SIG-M5 treated with dmso at 0.1 percent for 504 hours (cell line): Measurements from ENCODE around the gene ZNRF2.
"Not testable (repeated sequence)": the region's sequence is repeated elsewhere in the genome, so short reads cannot be mapped to it uniquely, and the experiment has no call there.

Source experiments
- DNase-seq: peaks from one replicate; lab custom pipeline; 2025; ENCODE audit not compliant: unreplicated experiment; lab: John Stamatoyannopoulos, UW

The ZNRF2 gene

DNA sequence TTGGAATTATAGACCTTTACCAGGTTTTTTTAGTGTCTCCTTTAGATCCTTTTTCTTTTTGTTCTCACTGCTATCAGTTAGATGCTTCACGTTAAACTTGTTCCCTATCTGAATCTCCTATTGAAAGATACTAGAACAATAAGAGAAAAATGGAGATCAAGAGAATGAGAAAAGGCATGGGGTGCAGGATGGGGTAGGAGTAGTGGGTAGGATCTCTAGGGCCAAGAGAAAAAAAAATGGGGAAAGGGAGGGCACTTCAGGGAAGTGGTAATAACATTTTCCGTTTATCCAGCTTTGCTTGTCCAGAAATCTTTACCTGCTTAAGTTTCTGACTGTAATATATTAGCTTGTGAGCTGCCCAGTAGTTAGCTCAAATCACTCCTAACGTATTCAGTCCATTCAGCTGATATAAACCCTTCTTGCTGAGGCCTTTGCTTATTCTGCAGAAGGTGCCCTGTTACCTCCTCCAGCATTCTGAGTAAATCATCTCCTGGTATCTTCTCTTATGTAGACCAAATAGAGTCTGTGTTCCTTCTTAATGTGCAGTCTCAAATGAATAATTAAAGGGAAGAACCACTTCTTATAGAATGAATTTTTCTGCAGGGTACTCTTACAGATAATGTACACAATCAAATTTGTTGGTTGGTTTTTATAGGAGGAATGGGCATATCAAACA is 69.7 kb downstream of the ZNRF2 start:
- no peak for DNase-seq

DNA sequence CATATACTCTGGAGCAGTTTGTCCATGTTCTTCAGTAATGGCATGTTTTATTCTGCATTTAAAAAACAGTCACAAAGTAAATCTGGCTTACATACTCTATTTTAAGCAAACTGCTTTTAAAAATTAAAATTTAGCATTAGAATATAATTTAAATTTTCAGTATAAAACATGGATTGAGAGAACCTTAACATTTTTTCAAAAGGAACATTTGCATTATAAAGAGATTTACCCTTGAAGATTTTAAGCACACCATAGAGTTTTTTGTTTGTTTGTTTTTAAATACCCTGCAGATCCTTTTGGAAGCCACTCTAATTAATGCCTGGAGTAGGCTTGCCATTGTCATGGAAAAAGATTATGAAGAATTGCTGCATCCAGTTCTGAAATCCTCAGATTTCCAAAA is 70.4 kb downstream of the ZNRF2 start:
- no peak for DNase-seq

DNA sequence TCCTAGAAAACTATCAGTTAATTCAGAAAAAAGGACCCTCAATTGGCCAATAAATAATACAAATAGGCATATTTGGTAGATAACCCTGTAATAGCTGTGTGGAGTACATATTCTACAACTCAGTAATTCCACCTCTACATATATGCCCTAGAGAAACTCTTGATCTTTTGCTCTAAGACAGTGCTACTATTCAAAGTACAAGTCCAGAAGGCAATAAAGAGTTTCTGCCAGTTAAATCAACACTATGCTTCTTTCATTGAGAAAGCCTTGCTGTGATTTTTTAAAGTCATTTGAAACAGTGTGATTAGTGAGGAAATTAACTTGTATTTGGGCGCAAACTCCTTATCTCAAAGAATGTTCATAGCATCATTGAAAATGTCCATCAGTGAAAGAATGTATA is 75.6 kb downstream of the ZNRF2 start:
- no peak for DNase-seq

DNA sequence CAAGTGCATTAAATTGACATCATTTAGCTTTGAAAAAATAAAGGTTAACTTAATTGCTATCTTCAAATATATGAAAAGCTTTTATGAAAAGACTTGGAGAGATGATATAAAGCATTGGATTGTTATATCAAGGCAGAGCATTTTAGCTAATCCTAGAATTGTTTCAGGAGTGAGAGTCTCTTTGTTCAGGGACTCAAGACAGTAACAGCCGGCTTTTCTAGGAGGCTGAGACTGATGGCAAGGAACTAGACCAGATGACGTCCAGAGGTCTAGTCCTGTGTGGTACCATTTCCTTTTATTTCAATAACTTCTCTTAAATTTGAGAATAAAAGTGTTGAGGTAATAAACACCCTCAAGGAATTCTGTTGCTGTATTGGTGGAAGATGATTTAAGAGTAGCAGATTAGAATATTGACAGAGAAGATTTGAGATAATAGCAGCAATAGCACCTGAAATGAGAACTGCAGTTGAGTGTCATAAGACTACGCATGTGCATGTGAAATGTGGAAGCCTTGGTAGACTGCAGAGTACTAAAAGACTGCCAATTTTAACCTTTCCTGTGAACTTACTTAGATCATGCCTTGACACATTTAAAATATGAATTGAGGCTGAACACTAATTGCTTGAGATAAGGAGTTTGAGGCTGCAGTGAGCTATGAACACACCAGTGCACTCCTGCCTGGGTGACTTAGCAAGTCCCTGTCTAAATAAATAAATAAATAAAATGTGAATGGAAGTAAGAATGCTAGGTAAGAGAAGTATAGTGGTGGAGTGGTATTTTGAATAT is 79.6 kb downstream of the ZNRF2 start:
- no peak for DNase-seq

DNA sequence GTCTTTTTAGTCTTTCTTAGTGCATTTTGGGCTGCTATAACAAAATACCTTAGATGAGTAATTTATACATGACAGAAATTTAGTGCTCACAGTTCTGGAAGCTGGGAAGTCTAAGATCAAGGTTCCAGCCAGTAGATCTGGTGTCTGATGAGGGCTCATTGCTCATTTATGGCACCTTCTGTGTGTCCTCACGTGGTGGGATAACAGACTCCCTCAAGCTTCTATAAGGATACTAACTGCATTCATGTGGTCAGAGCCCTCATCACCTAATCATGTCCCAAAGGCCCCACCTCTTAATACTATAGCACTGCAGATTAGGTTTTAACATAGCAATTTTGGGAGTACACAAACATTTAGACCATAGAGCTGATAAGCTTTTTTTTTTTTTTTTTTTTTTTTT is 80.4 kb downstream of the ZNRF2 start:
- DNase-seq: no peak

DNA sequence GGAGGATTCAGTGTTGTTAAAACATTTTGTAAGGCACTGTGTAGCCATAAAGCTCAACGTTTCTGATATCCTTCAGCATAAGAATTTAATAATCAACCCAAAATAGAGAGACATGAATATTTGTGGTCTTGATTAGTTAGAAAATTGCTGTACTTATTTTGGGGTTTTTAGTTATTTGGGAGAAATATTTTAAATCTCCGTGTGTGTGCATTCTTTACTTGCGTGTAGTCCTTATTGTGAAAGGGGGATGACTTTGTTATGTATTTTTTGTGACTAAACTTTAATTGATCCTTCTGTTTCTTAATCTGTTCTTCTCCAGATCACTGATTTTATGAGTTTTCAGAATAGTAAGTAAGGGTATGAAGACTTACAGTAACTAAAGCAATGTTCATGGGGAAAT is 81.2 kb downstream of the ZNRF2 start:
- no peak for DNase-seq

DNA sequence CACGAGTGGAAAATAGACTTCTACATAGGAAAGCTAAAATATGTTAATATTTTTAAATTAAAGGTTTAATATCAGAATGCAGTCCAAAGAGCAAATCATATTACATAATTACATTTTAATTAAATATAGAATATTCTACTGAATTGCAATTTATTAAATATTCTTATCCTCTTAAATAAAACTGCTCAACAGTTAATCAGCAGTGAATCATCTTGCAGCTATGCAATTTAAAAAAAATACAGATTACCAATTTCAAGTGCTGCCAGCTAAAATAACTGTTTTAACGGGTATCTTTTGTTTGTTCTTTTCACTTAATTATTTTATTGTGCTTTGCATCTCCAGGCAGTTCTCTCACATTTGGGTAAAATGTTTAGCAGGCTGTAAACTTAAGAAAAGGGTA is 82.2 kb downstream of the ZNRF2 start:
- DNase-seq: no peak

DNA sequence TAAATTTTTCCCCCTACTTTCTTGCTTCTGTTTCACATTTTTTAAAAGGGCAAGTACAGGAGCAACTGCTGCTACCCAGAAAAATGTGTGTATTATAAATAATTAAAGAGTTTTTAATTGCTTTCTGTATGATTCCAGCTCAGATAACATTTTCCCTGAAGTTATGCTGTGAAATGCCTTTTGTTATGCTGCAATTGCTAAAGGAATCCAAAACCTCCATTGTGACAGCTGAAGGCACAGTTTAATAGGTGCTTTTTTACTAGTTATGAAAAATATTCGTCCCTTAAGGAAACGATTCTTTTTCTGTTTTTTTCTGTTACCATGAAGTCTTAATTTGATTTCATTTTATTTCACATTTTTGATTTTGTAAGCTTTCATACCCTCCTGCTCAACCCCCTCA is 83.2 kb downstream of the ZNRF2 start:
- DNase-seq: no peak

DNA sequence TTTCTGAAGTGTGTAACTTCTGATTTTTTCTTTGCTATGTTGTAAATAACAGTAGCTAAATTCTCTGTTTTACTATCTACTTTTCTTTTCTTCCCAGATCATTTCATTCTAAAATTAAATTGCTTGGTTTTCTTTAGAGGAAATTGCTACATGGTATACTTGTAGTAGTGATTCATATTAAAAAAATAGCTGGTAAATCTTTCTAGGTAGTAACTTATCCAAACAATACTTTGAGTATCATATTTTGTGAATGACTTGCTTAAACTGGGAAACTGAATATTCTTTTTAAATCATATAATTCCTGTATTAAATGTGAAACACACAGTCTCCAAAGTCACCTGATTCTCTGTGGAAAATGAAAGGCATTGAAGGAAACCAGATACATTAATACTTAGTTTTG is 85.5 kb downstream of the ZNRF2 start:
- DNase-seq: no peak

DNA sequence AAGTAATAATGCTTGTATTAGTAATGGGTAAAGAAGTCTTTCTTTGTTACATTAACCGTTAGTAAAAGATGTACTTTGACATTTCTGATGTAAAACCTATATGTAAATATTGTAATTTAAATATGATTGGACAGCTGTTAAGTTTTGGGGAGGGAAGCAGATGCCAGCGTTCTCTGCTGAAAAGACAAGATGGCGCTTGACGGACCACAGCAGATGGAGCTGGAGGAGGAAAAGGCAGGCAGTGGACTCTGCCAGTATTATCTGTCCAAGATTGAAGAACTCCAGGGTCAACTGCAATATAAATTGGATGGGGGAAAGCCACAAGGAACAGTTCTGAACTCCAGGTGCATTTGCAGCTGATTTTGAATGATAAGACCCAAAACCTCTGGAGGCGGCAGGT is 86.9 kb downstream of the ZNRF2 start:
- no peak for DNase-seq

DNA sequence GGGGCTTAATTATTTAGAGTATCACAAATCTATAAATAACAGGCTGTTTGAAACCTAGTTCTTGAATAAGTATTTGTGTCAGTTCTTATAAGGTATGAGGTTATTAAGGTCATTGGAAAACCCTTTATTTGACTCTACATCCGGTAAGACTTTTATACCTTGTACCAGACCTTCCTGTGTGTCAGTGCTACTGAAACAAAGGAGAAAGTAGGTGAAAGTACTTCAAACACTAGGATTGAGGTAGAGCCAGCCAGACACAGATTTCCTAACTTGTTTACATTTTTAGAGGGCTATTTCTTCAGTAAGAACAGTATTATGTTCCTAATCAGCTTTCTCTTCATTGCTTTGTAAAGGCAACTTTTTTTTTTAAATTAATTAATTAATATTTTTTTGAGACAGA is 93.9 kb downstream of the ZNRF2 start:
- no peak for DNase-seq

DNA sequence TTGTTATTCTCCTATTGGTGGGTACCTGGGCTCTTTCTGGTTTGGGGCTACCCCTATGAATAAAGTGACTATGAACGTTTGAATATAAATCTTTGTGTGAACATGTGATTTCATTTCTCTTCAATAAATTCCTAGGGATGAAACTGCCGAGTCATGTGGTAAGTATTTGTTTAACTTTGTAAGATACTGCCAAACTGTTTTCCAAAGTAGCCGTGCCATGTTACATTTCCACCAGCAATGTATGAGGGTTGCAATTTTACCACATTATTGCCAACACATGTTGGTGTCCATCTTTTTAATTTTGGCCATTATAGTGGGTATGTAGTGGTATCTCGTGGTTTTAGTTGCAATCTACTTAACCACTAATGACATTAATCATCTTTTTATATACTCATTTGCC is 94.7 kb downstream of the ZNRF2 start:
- no peak for DNase-seq

DNA sequence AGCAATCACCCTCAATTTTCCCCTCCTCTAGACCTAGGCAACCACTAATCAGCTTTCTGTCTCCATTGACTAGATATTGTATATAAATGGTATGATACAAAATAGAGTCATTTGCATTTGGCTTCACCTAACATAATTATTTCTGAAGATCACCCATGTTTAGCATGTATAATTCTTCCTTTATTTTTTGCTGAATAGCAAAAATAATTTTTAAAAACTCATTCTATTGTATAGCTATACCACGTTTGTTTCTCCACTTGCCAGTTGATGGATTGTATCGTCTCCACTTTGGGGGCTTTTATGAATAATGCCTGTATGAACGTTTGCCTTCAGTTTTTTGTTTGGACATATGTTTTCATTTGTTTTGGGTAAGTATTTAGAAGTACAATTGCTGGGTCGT is 95.3 kb downstream of the ZNRF2 start:
- no peak for DNase-seq

DNA sequence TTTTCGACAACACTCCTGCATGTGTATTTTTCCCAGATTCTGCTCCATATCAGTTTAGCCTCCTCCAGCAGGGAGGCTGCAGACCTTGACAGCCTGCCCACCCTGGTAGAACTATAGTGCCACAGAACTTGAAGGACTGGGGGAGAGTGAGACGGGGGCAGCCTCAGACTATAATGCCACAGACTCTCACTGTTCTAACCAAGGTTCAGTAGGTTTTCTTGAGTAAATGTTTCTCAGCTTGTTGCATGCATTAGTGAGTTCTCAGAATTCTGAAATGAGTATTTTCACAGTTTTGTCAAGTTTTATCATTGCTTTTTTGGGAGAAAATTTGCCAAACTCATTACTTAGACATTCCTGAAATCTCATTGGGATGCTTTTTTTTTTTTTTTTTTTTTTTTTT is 95.9 kb downstream of the ZNRF2 start:
- DNase-seq: no peak

DNA sequence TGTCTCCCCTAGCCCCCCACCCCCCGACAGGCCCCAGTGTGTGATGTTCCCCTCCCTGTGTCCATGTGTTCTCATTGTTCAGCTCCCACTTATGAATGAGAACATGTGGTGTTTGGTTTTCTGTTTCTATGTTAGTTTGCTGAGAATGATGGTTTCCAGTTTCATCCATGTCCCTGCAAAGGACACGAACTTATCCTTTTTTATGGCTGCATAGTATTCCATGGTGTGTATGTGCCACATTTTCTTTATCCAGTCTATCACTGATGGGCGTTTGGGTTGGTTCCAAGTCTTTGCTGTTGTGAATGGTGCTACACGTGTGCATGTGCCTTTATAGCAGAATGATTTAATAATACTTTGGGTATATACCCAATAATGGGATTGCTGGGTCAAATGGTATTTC is 96.4 kb downstream of the ZNRF2 start:
- DNase-seq: not testable (repeated sequence)

DNA sequence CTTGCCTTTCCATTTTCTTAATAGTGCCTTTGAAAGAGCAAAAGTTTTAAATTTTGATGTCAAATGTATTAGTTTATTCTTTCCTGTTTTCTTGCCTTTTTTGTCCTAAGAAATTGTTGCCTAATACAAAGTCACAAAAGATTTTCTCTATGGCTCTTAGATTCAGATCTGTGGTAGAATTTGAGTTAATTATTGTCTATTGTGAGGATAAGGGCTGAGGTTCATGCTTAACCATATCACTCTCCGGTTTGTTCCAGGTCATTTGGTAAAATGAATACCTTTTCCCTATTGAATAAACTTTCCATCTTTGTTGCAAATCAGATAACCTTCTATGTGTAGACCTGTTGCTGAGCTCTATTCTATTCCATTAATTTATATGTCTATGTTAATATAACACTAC is 98.2 kb downstream of the ZNRF2 start:
- no peak for DNase-seq

DNA sequence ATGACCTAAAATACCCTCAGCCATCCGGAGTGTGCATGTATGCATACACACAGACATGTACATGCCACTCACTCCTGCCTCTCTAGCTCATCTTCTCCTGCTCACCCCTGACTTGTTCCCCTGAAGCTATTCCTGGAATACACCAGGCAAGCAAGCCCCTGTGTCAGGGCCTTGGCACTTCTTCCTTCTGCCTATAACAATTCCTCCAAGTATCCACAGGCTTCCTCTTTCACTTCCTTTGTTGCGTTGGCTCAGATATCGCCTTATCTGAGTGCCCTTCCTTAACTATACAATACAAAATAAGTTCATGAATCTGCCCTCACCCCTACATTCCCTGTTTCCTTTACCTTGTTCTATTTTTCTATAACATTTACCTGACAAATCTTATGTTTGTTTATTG is 105.4 kb downstream of the ZNRF2 start:
- DNase-seq: no peak

DNA sequence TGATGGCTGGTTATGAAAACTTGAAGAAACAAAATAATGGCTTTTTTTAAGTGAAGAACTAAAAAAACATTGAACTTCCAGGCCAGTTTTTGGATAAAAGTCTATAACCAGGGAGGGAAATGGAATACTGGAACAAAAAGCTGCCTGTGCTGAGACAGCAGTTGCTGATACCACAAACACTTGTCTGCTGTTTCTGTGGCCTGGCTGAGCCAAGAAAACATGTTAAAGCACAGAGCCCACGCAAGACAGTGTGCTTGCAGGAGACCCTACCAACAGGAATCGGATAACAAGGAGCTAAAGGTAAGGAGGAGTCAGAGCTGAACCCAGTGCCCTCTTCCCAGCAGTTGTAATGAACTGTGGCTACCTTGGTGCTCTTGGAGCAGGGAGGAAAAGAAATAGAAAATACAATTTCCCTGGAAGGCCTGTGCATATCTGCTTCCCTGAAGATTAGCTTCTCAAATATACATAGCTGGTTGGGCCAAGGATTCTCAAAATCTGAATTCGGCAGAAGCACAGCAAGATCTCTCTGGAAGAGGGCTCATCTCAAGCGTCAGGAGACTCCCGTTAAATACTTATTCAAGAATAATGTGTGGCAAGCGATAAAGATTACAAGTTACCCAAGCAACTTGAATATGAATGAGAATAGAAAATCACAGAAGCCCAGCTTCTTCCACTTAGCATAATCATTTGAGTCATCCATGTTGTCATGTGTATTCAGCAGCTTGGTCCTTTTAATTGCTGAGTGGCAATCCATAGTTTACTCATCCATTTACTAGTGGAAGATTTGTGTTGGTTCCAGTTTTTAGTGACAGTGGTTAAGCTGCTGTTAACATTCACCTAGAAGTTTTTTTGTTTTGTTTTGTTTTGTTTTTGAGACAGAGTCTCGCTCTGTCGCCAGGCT is 106.6 kb downstream of the ZNRF2 start:
- DNase-seq: no peak

DNA sequence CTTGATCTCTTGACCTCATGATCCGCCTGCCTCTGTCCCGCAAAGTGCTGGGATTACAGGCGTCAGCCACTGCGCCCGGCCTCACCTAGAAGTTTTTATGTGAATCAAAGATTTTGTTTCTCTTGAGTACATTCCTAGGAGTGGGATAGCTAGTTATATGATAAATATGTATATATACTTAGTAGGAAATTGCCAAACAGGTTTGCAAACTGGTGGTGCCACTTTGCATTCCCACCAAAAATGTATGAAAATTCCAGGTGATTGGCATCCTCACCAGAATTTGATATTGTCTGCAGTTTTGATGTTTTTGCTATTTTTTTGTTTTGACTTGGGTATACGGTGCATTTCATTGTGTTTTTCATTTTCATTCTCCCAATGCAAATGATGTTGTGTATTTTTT is 107.4 kb downstream of the ZNRF2 start:
- no peak for DNase-seq

DNA sequence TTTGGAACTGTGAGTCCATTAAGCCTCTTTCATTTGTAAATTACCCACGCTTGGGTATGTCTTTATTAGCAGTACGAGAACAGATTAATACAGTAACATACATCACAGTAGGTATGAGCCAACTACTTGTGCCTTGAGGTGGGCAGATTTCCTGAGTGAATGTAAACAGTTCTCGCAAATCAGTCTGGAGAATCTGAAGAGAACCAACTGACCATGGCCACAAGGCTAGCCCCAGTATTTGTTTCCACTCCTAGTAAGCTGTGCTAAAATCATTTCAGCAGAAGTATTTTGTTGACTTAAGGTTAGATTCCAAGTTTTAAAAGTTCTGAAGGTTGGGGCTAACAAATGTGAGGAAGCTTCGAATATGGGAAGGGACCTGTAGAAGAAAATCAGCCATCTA is 111.3 kb downstream of the ZNRF2 start:
- DNase-seq: no peak

DNA sequence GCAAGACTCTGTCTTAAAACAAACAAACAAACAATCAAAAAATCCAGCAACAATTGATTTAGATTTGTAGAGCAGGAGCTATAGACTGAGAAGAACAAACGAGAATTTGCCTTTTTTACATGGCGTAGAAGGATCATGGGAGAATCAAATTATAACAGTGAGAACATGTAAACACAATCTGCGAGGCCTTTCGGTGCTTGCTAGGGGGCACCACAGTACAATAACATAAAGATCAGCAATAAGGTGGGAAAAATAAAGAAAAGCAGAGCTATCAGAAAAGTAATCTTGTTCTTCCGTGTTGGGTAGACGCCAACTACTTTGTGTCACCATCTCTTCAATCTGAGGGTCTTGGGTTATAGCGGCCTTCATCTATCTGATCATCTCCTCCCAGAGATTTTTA is 112.0 kb downstream of the ZNRF2 start:
- DNase-seq: no peak

DNA sequence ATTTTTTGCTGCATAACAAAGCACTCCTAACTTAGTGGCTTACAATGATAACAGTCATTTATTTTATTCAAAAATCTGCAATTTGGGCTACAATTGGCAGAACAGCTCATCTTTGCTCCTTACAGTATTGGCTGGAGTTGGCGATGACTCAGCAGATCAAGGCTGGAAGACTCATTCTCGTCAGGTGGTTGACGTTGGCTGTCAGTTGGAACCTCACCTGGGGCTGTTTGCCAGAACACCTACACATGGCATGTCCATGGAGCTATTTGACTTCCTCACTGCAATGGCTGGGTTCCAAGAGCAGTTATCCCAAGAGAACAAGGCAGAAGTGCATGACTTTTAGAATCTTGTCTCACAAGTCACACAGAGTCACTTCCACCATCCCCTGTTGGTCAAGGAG is 119.1 kb downstream of the ZNRF2 start:
- peak; percentile 9 for DNase-seq
